HG03025 (cell line): ENCODE data around the gene SUPT3H.
"Not testable (repeated sequence)": the region's sequence is repeated elsewhere in the genome, so short reads cannot be mapped to it uniquely, and the experiment has no call there.

Experiments used
- ATAC-seq: cut with Tn5 transposase; IDR thresholded peaks from one replicate; pipeline ENCODE4 v1.9.1; 2021; ENCODE audit warnings: mild to moderate bottlenecking, moderate library complexity; ENCODE audit not compliant: unreplicated experiment, low FRiP score

Gene SUPT3H

DNA sequence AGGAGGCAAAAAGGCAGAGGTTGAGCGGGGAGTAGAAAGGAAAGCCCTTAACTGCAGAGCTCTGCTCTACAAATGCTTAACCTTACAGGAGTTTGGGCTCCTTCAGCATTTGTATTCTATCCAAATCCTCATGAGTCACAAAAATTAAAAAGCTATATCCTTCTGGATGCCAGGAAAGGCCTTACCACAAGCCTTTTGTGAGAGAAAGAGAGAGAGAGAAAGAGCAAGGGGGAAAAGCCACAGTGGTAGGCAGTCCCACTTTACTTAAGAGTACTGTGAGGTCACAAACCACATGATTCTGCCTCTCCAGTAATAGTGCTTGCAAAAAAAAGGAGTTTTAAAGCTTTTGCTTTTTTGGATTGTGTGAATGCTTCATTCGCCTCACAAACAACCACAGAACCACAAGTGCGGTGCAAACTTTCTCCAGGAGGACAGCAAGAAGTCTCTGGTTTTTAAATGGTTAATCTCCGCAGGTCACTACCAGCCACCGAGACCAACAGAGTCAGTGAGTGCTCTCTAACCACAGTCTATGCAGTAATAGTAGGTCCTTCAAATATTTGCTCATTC lies 49.7 kb downstream of the SUPT3H start, which contains the start of gene RUNX2:
RUNX2 (plus strand) TSS at position 375 of the 567 bp plus-strand sequence. CDS start 397 bp downstream, outside the sequence.
- ATAC-seq = no peak

GRCh38 chr6:45326698-45327417 lies 50.9 kb downstream of the SUPT3H start:
- no peak for ATAC-seq

GRCh38 chr6:45323656-45324224 lies 54.0 kb downstream of the SUPT3H start:
- ATAC-seq = no peak

- no peak for ATAC-seq
These were observed 57.4 kb downstream of the SUPT3H start for GRCh38 chr6:45320349-45320748.

DNA sequence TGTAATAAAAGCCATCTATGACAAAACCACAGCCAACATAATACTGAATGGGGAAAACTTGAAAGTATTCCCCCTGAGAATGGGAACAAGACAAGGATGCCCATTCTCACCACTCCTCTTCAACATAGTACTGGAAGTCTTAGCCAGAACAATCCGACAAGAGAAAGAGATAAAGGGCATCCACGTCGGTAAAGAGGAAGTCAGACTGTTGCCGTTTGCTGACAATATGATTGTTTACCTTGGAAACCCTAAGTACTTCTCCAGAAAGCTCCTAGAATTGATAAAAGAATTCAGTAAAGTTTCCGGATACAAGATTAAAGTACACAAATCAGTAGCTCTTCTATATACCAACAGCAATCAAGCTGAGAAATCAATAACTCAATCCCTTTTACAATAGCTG lies 63.6 kb downstream of the SUPT3H start:
- ATAC-seq = no peak

GRCh38 chr6:45310118-45310788 lies 67.5 kb downstream of the SUPT3H start:
- ATAC-seq = no peak

- ATAC-seq = no peak
These were observed 72.2 kb downstream of the SUPT3H start for GRCh38 chr6:45305546-45305945.

GRCh38 chr6:45302832-45303231 lies 74.9 kb downstream of the SUPT3H start:
- no peak for ATAC-seq

- ATAC-seq = no peak
These were observed 76.2 kb downstream of the SUPT3H start for GRCh38 chr6:45301348-45302142.

DNA sequence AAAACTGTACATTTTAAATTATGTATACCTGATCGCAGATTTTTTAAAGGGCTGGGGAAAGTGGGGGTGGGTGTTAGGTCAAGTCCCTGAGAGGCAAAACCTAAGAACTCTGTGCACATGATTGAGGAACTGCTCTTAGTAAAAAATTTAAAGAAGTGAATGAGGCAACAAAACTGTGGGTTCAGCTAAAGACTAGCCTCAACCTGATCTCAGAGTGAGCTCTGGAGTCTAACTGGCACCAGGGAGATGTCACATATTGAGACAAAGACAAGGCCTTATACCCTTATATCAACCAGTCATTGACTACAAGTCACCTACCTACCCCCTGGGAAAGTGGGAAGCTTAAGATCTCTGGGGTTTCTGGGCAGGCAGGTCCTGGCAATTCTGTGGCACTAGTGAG lies 77.0 kb downstream of the SUPT3H start:
- ATAC-seq = no peak

- ATAC-seq = no peak
These were observed 78.6 kb downstream of the SUPT3H start for GRCh38 chr6:45299096-45299581.

DNA sequence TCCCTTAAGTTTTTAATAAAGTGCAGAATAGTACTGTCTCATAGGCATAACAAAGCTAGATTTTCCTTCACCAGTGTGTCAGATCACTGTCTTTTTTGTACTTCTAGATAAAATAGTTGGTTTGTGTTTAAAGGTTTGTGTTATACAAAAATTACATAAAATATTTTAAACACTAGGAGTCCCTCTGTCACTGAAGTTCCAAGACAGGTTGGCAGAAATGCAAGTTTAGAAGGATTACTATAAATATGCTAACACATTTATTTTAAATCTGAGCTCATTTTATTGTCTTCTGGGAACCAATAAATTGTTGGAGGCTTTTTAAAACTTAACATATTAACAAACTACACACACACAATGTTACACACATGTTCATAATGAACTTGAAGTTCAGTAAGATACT lies 80.4 kb downstream of the SUPT3H start:
- no peak for ATAC-seq

DNA sequence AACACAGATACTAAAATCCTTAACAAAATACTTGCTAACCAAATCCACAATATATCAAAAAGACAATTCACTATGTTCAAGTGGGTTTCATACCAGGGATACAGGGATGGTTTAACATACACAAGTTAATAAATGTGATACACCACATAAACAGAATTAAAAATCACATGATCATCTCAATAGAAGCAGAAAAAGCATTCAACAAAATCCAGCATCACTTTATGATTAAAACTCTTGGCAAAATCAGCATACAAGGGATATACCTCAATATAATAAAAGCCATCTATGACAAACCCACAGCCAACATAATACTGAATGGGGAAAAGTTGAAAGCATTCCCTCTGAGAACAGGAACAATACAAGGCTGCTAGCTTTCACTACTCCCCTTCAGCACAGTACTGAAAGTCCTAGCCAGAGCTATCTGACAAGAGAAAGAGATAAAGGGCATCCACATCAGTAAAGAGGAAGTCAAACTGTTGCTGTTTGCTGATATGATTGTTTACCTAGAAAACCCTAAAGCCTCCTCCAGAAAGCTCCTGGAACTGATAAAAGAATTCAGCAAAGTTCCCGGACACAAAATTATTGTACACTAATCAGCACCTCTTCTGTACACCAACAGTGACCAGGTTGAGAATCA lies 83.6 kb downstream of the SUPT3H start:
- ATAC-seq = not testable (repeated sequence)

DNA sequence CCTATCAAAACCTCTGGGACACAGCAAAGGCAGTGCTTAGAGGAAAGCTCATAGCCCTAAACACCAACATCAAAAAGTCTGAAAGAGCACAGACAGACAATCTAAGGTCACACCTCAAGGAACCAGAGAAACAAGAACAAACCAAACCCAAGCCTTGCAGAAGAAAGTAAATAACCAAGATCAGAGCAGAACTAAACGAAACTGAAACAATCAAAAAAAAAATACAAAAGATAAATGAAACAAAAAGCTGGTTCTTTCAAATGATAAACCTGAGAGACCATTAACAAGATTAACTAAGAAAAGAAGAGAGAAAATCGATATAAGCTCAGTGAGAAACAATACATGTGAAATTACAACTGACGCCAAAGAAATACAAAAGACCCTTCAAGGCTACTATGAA lies 84.4 kb downstream of the SUPT3H start:
- no peak for ATAC-seq

- ATAC-seq = no peak
These were observed 87.8 kb downstream of the SUPT3H start for GRCh38 chr6:45289751-45290514.

DNA sequence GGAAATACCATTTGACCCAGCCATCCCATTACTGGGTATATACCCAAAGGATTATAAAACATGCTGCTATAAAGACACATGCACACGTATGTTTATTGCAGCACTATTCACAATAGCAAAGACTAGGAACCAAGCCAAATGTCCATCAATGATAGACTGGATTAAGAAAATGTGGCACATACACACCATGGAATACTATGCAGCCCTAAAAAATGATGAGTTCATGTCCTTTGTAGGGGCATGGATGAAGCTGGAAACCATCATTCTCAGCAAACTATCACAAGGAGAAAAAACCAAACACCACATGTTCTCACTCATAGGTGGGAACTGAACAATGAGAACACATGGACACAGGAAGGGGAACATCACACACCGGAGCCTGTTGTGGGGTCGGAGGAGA lies 91.0 kb downstream of the SUPT3H start:
- ATAC-seq = not testable (repeated sequence)

- ATAC-seq = no peak
These were observed 99.4 kb downstream of the SUPT3H start for GRCh38 chr6:45278367-45278766.

DNA sequence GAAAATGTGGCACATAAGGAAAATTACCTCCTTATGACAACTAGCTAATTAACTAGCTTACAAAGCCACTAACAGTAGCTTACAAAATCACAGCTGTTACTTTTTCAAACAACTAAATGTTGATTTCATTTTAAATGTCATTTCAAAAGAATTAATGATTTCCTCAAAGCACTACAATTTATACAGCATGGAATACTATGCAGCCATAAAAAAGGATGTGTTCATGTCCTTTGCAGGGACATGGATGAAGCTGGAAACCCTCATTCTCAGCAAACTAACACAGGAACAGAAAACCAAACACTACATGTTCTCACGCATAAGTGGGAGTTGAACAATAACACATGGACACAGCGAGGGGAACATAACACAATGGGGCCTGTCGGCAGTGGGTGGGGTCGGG lies 100.0 kb downstream of the SUPT3H start:
- not testable (repeated sequence) for ATAC-seq

GRCh38 chr6:45275358-45275757 lies 102.4 kb downstream of the SUPT3H start:
- no peak for ATAC-seq
